KG1 (cell line): ENCODE data around the gene DENND2A.
"Not testable (repeated sequence)": the region's sequence is repeated elsewhere in the genome, so short reads cannot be mapped to it uniquely, and the experiment has no call there.

Source experiments
- DNase-seq: peaks from one replicate; lab custom pipeline; 2025; lab: John Stamatoyannopoulos, UW

The DENND2A gene, protein sequence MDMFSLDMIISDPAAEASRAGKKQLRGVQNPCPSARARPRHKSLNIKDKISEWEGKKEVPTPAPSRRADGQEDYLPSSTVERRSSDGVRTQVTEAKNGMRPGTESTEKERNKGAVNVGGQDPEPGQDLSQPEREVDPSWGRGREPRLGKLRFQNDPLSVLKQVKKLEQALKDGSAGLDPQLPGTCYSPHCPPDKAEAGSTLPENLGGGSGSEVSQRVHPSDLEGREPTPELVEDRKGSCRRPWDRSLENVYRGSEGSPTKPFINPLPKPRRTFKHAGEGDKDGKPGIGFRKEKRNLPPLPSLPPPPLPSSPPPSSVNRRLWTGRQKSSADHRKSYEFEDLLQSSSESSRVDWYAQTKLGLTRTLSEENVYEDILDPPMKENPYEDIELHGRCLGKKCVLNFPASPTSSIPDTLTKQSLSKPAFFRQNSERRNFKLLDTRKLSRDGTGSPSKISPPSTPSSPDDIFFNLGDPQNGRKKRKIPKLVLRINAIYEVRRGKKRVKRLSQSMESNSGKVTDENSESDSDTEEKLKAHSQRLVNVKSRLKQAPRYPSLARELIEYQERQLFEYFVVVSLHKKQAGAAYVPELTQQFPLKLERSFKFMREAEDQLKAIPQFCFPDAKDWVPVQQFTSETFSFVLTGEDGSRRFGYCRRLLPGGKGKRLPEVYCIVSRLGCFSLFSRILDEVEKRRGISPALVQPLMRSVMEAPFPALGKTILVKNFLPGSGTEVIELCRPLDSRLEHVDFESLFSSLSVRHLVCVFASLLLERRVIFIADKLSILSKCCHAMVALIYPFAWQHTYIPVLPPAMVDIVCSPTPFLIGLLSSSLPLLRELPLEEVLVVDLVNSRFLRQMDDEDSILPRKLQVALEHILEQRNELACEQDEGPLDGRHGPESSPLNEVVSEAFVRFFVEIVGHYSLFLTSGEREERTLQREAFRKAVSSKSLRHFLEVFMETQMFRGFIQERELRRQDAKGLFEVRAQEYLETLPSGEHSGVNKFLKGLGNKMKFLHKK

DNA sequence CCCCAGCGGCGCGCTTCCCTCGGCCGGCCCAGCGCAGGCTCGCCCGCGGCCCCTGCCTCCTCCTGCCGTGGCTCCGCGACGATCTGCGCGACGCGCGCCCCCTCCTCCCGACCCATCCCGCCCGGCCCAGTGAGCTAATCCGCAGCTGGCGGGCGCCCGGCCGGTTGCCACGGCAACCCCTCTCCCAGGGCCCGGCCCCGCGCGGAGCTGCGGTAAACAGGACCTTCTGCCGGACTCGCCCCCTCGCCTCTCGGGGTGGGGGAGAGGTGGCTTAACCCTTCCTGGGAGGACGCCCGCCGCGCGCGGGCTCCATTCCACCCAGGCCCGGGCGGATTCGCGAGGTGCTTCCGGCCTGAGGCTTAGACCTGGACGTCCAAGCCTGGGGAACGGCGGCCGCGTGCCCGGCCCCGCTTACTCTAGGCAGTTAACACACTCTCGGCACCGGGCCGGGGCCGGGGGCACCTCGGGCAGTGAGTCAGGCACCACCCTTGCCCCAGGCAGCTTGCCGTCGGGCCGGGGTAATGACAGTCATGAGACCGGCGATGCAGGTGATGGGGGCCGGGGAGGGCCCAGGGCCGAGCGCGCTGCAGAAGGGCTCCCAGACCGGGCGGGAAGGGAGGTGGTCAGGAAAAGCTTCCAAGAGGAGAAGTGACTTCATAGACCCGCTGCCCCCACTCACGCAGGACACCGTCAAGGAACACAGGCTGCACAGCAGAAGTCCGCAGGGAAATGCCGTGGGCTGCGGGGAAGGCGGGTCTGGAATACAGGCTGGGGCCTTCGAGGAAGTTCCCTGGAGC is at the start of gene DENND2A:
Gene DENND2A, minus strand, starts transcription at position 87 of the 797 bp plus-strand sequence. CDS start 38,416 bp downstream, outside the sequence.
- no peak for DNase-seq

DNA sequence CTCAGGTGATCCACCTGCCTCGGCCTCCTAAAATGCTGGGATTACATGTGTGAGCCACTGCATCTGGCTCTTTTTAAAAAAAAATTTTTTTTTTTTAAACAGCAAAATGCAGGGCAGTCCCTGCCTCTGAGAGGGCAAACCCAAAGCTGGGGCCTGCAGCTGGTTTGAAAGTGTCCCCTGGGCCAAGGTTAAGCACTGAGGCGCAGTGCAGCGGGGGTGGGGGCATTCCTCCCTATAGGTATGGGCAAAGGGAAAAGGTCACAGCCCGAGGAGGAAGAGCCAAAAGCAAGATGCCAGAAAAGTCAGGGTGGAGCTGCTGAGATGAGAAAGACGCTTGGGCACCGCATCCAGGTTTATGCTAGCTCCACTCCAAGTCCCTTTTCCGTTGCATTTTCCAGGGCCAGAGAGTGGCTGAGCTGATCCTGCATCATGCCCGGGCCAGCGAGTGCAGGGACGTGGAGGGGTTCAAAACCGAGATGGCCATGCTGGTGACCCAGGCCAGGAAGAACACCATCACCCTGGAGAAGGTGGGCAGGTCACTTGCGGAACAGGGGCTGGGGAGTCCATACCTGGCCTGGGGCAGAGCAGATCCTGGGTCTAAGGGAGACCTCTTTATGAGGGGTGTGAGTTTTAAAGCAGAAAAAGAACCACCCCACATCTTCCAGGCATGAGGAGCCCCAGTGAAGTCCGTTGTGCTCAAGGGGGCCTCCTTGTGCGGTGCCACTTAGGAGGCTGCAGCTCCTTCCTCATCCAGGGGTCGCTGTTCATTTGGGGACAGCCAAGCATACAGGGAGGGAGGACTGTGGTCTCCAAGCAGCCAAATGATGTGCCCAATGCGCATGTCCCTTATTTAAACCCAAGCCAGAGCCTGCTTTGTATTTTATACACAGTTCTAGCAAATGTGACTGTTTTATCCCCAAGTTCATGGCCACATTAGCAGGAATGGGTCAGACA is 48.9 kb upstream of the DENND2A start:
- no peak for DNase-seq

DNA sequence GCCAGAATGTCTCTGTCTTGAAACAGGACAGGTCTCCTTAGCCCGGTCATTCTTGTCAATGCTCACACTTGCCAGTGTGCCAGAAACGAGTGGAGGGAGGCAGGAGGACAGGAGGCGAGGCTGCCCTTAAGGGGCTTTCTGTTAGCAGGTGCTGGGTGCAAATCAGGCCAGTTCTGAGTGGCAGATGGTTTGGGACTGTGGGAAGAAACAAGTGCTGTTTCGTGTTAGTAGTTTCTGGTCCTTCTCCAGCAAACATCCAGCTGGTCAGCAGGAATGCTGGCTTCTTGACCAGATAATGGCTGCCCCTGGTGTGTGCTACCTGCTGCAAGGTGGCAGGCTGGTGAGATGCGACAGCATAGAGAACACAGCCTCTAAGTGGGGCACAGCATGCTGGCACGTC is 47.7 kb upstream of the DENND2A start:
- DNase-seq, result no peak

DNA sequence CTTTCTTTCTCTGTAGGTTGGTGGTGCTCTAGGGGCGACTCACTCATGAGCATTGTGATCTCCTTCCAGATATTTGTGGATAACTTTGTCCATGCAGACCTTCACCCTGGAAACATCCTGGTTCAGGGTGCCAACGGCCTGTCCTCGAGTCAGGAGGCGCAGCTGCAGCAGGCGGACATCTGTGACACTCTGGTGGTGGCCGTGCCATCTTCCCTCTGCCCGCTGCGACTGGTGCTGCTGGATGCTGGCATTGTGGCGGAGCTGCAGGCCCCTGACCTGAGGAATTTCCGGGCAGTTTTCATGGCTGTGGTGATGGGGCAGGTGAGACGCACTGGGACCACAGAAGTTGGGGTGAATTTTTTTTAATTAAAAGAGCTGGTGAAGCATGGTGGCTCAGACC is 46.3 kb upstream of the DENND2A start:
- no peak for DNase-seq

DNA sequence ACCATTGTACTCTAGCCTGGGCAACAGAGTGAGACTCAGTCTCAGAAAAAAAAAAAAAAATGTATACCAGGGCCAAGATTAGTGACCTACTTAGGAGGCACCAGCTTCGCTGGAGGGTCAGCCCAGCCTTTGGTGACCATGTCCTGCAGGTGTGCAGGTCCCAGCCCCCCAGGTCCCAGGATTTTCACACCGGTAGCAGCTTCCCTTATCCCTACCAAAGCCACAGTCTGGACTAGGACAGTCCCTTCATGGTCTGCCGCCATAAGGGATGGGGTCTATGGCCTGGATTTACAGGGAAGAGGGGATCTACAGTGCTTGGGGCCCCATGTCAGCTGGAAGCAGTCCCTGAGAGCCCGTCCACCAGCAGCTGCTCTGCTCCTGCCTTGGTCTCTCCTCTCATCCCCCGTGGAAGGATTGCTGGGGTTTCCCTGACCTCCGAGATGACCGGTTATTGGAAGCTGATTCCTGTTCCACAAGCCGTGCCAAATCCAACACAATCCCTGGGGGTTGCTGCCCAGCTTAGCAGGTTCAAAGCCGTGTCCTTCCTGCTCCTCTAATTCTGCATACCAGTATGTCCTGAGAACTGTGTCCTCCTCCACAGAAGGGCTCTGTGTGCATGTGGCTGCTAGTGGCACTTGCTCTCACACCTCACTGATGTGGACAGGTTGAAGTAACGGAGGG is 44.9 kb upstream of the DENND2A start:
- no peak for DNase-seq

DNA sequence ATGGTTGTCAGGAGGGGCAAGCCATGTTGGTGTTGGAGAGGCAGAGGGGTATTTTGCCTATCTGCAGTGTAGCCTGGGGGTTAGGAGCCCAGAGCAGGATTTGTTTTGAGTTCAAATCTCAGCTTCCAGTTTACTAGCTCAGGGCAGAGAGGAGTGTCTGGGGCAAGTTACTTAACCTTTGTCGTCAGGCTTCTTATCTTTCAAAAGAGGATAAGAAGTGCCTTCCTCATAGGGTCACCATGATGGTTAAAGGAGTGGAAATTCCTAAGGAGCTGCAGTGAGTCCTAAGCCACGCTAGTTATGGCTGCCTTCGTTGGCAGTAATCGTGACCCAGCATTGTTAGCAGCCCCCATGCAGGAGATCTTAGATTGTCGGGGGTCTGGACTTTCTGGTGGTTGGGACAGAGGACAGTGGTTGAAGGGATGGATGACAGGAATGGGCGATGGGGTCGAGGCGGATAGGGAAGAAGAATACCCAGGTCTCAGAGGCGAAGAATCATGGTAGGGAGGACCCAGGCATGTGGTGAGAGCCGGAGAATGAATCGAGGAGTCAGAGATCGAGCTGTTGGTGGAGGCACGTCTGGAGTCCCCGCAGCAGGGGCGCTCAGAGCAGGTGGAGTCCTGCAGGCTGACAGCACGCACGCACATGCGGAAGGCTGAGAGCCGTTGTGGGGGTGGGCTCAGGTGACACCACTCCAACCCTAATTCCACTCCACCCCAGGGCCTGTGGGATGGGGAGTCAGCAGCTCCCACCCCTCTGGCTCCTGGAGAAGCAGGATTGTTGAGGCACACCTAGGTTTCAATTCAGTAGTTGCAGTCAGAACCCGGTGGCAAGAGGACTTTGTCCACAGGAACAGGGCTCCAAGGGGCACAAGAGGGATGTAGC is 43.7 kb upstream of the DENND2A start:
- DNase-seq, result no peak

DNA sequence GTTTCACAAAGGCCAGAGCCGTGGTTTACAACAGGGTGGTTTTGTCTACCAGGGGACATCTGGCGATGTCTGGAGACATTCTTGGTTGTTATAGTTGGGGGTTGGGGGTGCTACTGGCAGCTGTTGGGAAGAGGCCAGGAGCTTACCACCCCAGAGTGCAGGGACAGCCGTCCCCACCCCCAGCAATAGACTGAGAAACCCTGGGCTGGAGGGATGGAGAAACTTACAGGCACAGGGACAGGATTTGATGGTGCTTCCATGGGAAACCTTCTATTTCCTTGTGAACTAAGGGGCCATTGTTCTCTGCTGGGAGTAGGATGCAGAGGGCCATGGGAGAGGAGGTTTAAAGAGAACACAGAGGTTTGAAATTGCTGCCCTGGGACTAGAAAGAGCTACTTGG is 43.0 kb upstream of the DENND2A start:
- DNase-seq, result no peak

DNA sequence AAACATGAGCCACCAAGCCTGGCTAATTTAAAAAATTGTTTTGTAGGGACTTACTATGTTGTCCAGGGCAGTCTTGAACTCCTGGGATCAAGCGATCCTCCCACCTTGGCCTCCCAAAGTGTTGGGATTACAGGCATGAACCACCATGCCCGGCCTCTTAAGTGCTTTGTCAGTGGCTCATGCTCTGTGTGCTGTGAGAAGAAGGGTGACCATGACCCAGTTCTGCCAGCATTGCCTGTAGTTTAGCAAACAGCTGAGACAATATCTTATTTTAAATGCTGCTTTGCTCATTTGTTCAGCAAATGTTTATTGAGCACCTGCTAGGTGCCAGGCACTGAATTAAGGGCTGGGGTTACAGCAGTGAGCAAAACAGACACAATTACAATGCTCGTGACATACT is 41.2 kb upstream of the DENND2A start:
- no peak for DNase-seq

DNA sequence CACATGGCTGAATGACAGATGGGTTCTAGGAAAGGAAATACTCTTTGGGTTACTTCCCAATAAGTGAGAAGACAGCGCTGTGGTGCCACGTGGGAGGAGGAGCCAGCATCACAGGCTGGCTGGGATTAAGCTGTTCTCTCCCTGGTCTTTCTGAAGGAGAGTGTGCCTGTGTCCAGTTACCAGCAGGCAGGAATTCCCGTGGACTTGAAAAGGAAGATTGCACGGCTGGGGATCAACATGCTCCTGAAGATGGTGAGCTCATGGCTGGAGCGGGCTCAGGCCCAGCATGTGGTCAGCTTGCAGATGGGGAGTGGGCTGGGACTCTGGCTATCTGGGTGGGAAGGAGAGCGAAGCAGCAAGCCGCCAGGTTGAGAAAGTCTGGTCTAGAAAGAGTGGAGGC is 40.3 kb upstream of the DENND2A start:
- no peak for DNase-seq

DNA sequence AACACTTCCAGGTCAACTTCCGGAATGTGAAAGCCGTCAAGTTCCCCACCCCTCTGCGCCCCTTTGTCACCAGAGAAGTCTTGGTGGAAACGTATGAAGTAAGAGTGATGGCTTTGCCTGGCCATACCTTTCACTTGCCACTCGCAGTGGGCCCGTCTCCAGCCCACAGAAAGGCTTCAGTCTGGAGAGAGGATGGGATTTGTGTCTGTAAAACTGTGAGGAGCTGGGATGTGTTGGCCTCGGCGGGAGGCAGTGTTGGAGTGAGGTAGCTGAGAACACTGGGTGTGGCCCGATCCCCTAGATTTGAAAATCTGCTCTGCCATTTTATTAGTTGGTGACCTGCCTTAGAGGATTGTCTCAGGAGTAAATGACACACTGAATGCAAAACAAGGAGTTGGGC is 38.6 kb upstream of the DENND2A start:
- DNase-seq, result no peak

DNA sequence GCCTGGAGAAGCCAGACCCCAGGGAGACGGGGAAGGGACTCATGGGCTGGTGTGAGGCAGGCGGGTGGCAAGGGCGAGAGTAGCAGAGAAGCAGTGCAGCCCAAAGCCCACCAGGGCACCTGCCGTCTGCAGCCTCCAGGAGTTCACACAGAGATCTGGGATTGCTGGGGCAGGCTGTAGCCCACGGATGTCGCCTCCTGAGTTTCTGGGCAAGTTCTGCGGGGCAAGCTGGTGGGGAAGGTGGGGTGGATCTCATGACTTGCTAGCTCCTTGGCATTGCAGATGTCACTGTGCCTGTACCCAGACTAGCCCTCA is 38.2 kb upstream of the DENND2A start:
- DNase-seq, result no peak

DNA sequence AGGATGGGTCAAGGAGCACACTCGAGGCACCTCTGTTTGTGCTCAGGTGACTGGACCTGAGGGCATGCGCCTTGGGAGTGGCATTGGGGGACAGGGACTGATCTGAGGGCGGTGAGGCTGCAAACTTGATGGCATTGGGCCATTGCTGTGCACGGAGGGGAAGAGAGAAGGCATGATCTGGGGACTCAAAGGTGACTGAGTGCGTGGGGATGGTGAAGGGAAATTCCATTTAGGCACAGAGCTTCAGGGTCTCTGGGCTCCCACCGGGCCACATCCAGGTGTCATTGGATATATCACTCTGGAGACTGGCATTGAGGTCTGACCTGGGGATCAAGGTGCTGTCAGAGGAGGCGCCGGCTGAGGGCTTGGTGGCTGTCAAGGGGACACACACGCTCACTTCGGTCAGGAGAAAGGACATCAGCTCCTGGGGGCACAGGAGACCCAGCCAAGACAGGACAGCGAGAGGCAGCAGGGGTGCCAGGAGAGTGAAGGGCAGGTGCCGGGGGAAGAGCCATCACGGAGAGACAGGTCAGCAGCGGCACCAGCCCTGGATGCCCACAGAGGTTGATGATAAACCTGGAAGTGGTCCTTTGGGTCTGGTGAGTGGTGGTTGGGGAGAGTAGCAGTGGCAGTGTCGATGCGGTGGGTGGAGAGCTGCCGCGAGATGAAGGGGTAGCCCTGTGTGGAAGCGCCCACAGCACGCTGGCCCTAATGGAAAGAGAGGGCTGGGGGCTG is 37.6 kb upstream of the DENND2A start:
- DNase-seq, result no peak

DNA sequence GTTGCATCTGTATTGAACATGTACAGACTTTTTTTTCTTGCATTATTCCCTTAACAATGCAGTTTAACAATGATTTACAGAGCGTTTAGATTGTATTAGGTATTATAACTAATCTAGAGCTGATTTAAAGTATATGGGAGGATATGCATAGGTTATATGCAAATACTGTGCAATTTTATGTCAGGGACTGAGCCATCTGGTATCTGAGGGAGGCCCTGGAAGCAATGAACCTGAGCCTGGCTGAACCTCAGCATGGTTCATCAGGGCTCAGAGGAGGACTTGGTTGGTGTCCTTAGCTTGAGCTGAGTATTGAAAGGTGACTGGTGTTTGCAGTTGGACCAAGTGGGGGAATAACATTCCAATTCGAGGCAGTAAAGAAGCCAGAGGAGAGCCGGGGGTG is 36.9 kb upstream of the DENND2A start:
- no peak for DNase-seq

DNA sequence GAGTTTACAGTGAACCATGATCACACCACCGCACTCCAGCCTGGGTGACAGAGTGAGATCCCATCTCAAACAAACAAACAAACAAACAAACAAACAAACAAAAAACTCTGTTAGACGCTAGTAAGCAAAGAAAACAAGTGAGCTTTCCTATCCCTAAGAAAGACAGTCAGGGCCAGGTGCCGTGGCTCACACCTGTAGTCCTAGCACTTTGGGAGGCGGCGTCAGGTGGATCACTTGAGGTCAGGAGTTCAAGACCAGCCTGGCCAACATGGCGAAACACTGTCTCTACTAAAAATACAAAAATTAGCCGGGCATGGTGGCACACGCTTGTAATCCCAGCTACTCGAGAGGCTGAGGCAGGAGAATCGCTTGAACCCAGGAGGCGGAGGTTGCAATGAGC is 36.3 kb upstream of the DENND2A start:
- not testable (repeated sequence) for DNase-seq

DNA sequence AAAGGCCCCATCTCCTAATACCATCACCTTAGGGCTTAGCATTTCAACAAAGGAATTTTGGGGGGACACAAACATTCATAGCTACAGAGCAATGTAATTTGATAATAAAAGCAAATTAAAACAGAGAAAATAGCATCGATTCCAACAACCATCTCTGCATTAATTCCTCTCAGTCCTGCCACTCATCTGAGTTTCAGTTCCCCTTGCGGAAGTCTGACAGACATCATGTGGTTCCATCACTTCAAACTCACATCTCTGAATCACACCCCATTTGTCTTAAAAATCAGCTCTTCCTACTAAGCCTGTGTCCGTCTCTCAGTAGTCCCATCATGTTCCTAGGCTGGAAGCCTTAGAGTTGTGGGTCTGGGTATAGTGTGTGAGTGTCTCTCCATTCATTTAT is 35.7 kb upstream of the DENND2A start:
- DNase-seq, result no peak

DNA sequence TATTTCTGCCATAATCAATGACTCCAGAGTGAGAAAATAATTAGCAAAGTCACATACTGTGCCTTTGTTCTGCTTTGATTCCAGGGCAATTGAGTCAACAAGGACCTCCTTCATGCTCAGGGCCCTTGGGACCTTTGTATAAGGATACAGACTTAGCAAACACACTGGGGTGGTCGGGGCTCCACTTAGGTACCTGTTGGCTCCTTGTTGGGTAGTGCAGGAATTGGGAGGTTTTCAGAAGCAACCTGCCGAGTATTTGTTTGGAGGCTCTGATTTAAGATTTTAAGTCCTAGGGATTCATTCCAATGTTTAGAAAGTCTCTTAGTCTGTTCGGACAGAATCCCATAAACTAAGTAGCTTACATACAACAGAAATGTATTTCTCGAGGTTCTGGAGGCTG is 35.1 kb upstream of the DENND2A start:
- DNase-seq, result no peak

DNA sequence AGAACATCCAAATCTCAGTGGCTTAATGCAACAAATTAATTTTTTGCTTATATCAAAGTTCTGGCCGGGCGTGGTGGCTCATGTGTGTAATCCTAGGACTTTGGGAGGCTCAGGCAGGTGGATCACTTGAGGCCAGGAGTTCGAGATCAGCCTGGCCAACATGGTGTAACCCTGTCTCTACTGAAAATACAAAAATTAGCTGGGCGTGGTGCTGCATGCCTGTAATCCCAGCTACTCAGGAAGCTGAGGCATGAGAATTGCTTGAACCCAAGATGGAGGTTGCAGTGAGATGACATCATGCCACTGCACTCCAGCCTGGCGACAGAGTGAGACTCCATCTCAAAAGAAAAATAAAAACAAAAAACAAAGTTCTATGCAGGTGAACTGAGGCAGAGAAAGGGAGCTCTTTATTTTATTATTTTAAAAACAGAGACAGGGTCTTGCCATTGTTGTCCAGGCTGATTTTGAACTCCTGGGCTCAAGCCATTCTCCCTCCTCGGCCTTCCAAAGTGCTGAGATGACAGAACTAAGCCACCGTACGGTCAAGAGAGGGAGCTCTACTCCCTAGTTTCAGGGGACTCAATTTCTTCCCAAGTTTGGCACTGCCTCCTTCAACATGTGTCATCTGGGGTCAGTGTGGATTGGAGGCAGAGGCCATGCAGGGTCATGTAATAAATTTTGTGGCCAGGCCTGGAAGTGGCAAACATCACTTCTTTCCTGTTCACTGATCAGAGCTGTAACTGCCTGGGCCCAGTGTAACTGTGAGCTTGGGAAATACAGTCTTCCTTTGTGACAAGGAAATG is 34.5 kb upstream of the DENND2A start:
- DNase-seq, result no peak

DNA sequence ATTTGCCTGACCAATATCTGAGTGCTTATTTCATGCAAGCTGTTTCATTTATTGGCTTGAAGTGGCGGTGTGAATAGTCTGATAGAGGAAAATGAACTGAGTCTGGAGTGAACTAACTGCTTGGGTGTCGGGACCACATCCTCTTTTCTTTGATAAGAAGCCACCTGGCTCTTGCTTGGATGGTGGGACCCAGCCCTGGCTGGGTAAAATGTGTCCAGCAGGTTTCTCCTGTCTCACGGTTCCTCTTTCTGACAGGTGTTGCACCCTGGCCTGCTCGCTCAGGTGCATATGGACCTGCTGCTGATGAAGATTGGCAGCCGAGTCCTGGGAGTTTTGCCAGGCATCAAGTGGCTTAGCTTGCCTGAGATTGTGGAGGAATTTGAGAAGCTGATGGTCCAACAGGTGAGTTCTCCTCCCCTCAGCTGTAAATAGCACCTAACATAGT is 33.8 kb upstream of the DENND2A start:
- no peak for DNase-seq
